ENCODE data around the gene CRADD.

DNA sequence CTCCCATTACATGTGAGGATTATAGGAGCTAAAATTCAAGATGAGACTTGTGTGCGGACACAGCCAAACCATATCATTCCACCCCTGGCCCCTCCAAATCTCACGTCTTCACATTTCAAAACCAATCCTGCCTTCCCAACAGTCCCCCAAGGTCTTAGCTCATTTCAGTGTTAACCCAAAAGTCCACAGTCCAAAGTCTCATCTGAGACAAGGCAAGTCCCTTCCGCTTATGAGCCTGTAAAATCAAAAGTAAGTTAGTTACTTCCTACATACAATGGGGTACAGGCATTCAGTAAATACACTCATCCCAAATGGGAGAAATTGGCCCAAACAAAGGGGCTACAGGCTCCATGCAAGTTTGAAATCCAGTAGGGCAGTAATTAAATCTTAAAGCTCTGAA is 76.1 kb downstream of the CRADD start:
- TF ChIP-seq, protein P1, sequence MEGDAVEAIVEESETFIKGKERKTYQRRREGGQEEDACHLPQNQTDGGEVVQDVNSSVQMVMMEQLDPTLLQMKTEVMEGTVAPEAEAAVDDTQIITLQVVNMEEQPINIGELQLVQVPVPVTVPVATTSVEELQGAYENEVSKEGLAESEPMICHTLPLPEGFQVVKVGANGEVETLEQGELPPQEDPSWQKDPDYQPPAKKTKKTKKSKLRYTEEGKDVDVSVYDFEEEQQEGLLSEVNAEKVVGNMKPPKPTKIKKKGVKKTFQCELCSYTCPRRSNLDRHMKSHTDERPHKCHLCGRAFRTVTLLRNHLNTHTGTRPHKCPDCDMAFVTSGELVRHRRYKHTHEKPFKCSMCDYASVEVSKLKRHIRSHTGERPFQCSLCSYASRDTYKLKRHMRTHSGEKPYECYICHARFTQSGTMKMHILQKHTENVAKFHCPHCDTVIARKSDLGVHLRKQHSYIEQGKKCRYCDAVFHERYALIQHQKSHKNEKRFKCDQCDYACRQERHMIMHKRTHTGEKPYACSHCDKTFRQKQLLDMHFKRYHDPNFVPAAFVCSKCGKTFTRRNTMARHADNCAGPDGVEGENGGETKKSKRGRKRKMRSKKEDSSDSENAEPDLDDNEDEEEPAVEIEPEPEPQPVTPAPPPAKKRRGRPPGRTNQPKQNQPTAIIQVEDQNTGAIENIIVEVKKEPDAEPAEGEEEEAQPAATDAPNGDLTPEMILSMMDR (IDR thresholded peaks at IDR 0.05; ENCODE audit: insufficient read depth, low read length), result no peak
- no peak for TF ChIP-seq GABPA (IDR thresholded peaks at IDR 0.05; ENCODE audit: low read depth)
